ENCODE results near the gene VSTM4. TPM values are rescaled to one million over a fixed set of nuclear protein-coding genes. Genes with fewer than 3 reads are reported as not detected.

The VSTM4 gene
- polyA plus RNA-seq, 1 of the 3 experiments (the other 2 are of a cell fraction), result 0.39 TPM

GRCh38 chr10:49091450-49092210 lies 23.7 kb downstream of the VSTM4 start:
- CTCF ChIA-PET, result no interaction called here
- no peak overlapping the region for H3K27ac ChIP-seq (ENCODE audit: low read depth in 2 of 2, low read length in 1 of 2)
- 30% methylated on average over 12 of the region's 13 CpGs for WGBS (ENCODE audit: low lambda C conversion rate)

More at GRCh38 chr10:49091450-49092210, 23.7 kb downstream of the VSTM4 start:
- DNase-seq, result no peak
- POLR2A ChIA-PET, result no interaction called here
- Histone ChIP-seq H3K4me2 (no peak overlapping the region), H3K27me3 (ENCODE audit: insufficient read depth) (no peaks in the 10 kb centered on the region), H3K4me3 (ENCODE audit: low read depth in 2 of 2, low read length in 1 of 2) (no peak overlapping the region), H2AFZ (ENCODE audit: low read depth) (no peak overlapping the region), H3K9me2 (no peaks in the 10 kb centered on the region), H3K79me2 (ENCODE audit: insufficient read depth) (no peaks in the 10 kb centered on the region), H4K20me1 (ENCODE audit: insufficient read depth) (no peaks in the 10 kb centered on the region), H3K4me1 (ENCODE audit: control insufficient read depth in 1 of 2, insufficient read depth in 2 of 2, low read depth in 1 of 2, low read length in 1 of 2) (no peaks in the 10 kb centered on the region; a peak in 1 of 4 replicates), H3K9ac (no peak overlapping the region), H3K9me3 (no peaks in the 10 kb centered on the region), H3K36me3 (replicated peaks in 1 of 2; ENCODE audit: control insufficient read depth in 1 of 2, insufficient read depth in 2 of 2, low read length in 1 of 2) (no peaks in the 10 kb centered on the region), H3F3A (replicated peaks; ENCODE audit: insufficient read depth) (no peaks in the 10 kb centered on the region)
- TF ChIP-seq TCF12 (IDR thresholded peaks at IDR 0.05), result no peak
- no peak for TF ChIP-seq FOXJ3 (CRISPR knock-in tag; IDR thresholded peaks at IDR 0.05)
- TF ChIP-seq MAX (IDR thresholded peaks at IDR 0.05; ENCODE audit: low read depth), result no peak
- no peak for TF ChIP-seq POLR2AphosphoS5 (IDR thresholded peaks at IDR 0.05; ENCODE audit: low read depth, low read length)
- no peak for TF ChIP-seq RXRA (IDR thresholded peaks at IDR 0.05; ENCODE audit: borderline replicate concordance, low read depth)
- TF ChIP-seq RFX5 (IDR thresholded peaks at IDR 0.05; ENCODE audit: low read length), result no peak
- no peak for TF ChIP-seq FOXM1 (IDR thresholded peaks at IDR 0.05; ENCODE audit: low read depth)
- no peak for TF ChIP-seq SIN3A (IDR thresholded peaks at IDR 0.05; ENCODE audit: borderline replicate concordance, low read depth, low read length)
- TF ChIP-seq CTCF (IDR thresholded peaks at IDR 0.05), result no peak
- no peak for TF ChIP-seq YY1 (IDR thresholded peaks at IDR 0.05; ENCODE audit: low read depth)
- no peak for TF ChIP-seq GATA2 (CRISPR knock-in tag; IDR thresholded peaks at IDR 0.05)
- no peak for TF ChIP-seq TEAD4 (IDR thresholded peaks at IDR 0.05; ENCODE audit: borderline replicate concordance, insufficient read depth)
- no peak for TF ChIP-seq ZBTB33 (IDR thresholded peaks at IDR 0.05; ENCODE audit: borderline replicate concordance, low read depth)
- no peak for TF ChIP-seq MXI1 (IDR thresholded peaks at IDR 0.05; ENCODE audit: low read depth, low read length)
